ENCODE results near the gene DIP2B. TPM values are rescaled to one million over a fixed set of nuclear protein-coding genes. Genes with fewer than 3 reads are reported as not detected.

The DIP2B gene
- total RNA-seq, 1 experiment from 2014 or later = 29.4 TPM

DNA sequence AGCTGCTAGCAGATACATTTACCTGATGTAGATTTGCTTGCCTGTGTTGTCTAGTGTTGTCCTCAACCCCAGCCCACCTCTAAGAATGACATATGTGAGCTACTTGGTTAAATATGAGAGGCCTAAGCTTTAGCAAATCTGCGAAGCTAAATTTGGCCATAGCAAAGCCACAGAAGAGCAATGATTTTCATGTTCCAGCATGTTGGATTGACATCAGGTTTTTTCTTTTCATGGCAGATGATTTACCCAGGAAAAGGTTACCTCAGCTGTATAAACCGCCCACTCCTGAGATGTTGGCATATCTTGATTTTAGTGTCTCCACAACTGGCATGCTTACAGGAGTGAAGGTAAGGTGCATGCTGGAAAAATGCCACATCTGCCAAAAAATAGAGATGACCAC lies 222.7 kb downstream of the DIP2B start:
- Histone ChIP-seq H3K27ac (no peak overlapping the region), H3K9me3 (ENCODE audit: insufficient read depth, low read depth) (no peaks in the 10 kb centered on the region), H3F3A (ENCODE audit: insufficient read depth, low read depth) (peaks cover 4% of the 10 kb centered on the region; the same call in 1 of the 2 replicates), H3K4me2 (no peak overlapping the region), H3K79me2 (ENCODE audit: low read depth) (no peaks in the 10 kb centered on the region), H3K27me3 (ENCODE audit: insufficient read depth, low read depth) (no peaks in the 10 kb centered on the region), H3K4me3 (no peak overlapping the region), H3K9me2 (ENCODE audit: insufficient read depth) (no peaks in the 10 kb centered on the region), H3K36me3 (ENCODE audit: low read depth) (peaks cover 55% of the 10 kb centered on the region), H3K4me1 (replicated peaks; ENCODE audit: insufficient read depth) (no peaks in the 10 kb centered on the region; the same call in 1 of the 2 replicates), H2AFZ (no peak overlapping the region), H4K20me1 (ENCODE audit: insufficient read depth) (no peaks in the 10 kb centered on the region)
- intact Hi-C loops (cut with micrococcal nuclease; ENCODE audit: unreplicated experiment) = no loop called here
- POLR2A ChIA-PET (ENCODE audit: unreplicated experiment) = no interaction called here
- BruUV-seq (replicated peaks) = no TSS peak
- no peak for TF ChIP-seq EZH2 (IDR thresholded peaks at IDR 0.05; ENCODE audit: low read depth)
- TF ChIP-seq, protein P1, sequence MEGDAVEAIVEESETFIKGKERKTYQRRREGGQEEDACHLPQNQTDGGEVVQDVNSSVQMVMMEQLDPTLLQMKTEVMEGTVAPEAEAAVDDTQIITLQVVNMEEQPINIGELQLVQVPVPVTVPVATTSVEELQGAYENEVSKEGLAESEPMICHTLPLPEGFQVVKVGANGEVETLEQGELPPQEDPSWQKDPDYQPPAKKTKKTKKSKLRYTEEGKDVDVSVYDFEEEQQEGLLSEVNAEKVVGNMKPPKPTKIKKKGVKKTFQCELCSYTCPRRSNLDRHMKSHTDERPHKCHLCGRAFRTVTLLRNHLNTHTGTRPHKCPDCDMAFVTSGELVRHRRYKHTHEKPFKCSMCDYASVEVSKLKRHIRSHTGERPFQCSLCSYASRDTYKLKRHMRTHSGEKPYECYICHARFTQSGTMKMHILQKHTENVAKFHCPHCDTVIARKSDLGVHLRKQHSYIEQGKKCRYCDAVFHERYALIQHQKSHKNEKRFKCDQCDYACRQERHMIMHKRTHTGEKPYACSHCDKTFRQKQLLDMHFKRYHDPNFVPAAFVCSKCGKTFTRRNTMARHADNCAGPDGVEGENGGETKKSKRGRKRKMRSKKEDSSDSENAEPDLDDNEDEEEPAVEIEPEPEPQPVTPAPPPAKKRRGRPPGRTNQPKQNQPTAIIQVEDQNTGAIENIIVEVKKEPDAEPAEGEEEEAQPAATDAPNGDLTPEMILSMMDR (conservative IDR thresholded peaks at IDR 0.05) = no peak
- CTCF ChIA-PET = interaction anchor here (0.5 kb wide), 1 partner anchor 61 kb away, joined by 3 read pairs; no protein-coding TSS in a partner anchor
- DNase-seq = no peak

DNA sequence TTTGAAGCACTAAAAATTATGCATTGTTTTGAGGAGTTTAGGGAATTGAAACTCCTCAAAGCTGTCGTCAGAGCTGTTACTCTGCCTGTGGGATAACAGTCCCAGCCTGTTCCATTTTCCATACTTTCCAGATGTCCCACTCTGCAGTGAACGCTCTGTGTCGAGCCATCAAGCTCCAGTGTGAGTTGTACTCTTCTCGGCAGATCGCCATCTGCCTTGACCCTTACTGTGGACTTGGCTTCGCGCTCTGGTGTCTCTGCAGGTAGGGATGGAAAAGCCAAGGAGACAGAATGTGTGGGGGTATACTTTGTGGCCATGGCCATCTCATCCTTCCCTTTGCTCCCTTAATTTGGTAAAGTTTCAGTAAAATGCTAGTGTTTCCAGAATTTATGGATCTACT lies 223.6 kb downstream of the DIP2B start:
- intact Hi-C loops (cut with micrococcal nuclease; ENCODE audit: unreplicated experiment) = no loop called here
- CTCF ChIA-PET = no interaction called here
- H3K79me2 ChIP-seq (ENCODE audit: low read depth) = no peaks in the 10 kb centered on the region
- H2AFZ ChIP-seq = no peak overlapping the region
- no TSS peak for BruUV-seq (replicated peaks)
- H3F3A ChIP-seq (ENCODE audit: insufficient read depth, low read depth) = peaks cover 4% of the 10 kb centered on the region; the same call in 1 of the 2 replicates
- POLR2A ChIA-PET (ENCODE audit: unreplicated experiment) = no interaction called here
- H3K9me3 ChIP-seq (ENCODE audit: insufficient read depth, low read depth) = no peaks in the 10 kb centered on the region
- H3K27me3 ChIP-seq (ENCODE audit: insufficient read depth, low read depth) = no peaks in the 10 kb centered on the region
- no peak overlapping the region for H3K4me3 ChIP-seq
- no peaks in the 10 kb centered on the region for H4K20me1 ChIP-seq (ENCODE audit: insufficient read depth)
- no peak for DNase-seq
- H3K4me2 ChIP-seq = no peak overlapping the region
- H3K9me2 ChIP-seq (ENCODE audit: insufficient read depth) = no peaks in the 10 kb centered on the region
- no peak overlapping the region for H3K27ac ChIP-seq
- TF ChIP-seq, protein P1 (conservative IDR thresholded peaks at IDR 0.05) = no peak
- H3K4me1 ChIP-seq (replicated peaks; ENCODE audit: insufficient read depth) = no peaks in the 10 kb centered on the region; the same call in 1 of the 2 replicates
- H3K36me3 ChIP-seq (ENCODE audit: low read depth) = peaks cover 55% of the 10 kb centered on the region

DNA sequence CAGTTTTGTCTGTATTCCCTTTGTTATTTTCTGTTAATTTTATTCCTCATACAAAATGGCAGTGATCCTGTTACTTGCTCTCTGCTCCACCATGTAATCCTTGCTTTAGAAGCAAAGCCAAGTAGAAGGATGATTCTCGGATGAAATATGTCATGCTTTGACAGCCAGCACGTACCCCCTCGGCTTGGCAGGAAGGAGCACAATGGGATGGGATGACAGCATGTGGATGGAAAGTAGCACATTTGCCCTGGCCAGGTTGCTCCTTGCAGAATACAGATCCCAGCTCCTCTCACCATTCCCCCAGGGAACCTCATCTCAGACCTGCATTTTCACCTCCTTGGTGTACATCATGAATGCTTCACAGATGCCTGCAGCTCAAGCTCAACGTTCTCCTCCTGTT lies 224.1 kb downstream of the DIP2B start:
- ChIA-PET POLR2A (ENCODE audit: unreplicated experiment) (no interaction called here), CTCF (no interaction called here)
- Histone ChIP-seq H2AFZ (no peak overlapping the region), H4K20me1 (ENCODE audit: insufficient read depth) (no peaks in the 10 kb centered on the region), H3K9me3 (ENCODE audit: insufficient read depth, low read depth) (no peaks in the 10 kb centered on the region), H3F3A (ENCODE audit: insufficient read depth, low read depth) (peaks cover 4% of the 10 kb centered on the region; the same call in 1 of the 2 replicates), H3K27ac (no peak overlapping the region), H3K4me2 (no peak overlapping the region), H3K9me2 (ENCODE audit: insufficient read depth) (no peaks in the 10 kb centered on the region), H3K36me3 (ENCODE audit: low read depth) (peaks cover 55% of the 10 kb centered on the region), H3K4me3 (no peak overlapping the region), H3K4me1 (replicated peaks; ENCODE audit: insufficient read depth) (no peaks in the 10 kb centered on the region; the same call in 1 of the 2 replicates), H3K27me3 (ENCODE audit: insufficient read depth, low read depth) (no peaks in the 10 kb centered on the region), H3K79me2 (ENCODE audit: low read depth) (no peaks in the 10 kb centered on the region)
- TF ChIP-seq, protein P1 (conservative IDR thresholded peaks at IDR 0.05) = no peak
- TF ChIP-seq EZH2 (IDR thresholded peaks at IDR 0.05; ENCODE audit: low read depth) = no peak
- no peak for DNase-seq
- BruUV-seq (replicated peaks) = no TSS peak
- intact Hi-C loops (cut with micrococcal nuclease; ENCODE audit: unreplicated experiment) = no loop called here

Data from PC-9 (cell line).